Measurements from ENCODE around the gene ADD1. TPM values are rescaled to one million over a fixed set of nuclear protein-coding genes. Genes with fewer than 3 reads are reported as not detected.

ADD1 gene
- polyA plus RNA-seq, 3 donors = 76.1 to 122 (median 103) TPM

DNA sequence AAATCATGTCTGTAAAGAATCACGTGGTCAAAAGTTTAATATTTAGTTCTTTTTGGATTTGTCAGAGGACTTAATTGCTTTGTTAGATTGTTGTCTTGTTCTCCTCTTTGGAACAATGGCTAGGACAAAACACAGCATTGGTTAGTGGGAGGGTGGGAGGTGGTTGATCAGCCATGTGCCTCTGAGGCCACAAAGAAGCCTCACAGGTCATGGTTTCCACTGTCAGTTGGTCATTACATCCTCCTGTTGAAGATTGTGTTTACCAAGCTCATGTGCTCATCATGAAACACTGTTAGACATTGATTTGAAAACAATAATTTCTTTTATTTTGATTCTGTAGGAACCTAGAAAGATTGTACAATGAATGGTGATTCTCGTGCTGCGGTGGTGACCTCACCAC lies 31.9 kb downstream of the ADD1 start:
- Mint-ChIP-seq H3K27me3 (ENCODE audit: low read depth in 3 of 3) (peaks cover 0 to 1% (median 0%) of the 10 kb centered on the region in 3 donors), H3K4me1 (peaks cover 19% of the 10 kb centered on the region), H3K4me3 (no peak overlapping the region), H3K36me3 (peaks cover 36 to 58% of the 10 kb centered on the region in 2 donors), H3K9me3 (no peaks in the 10 kb centered on the region), H3K27ac (peak overlapping the region in 2 of 7 donors; percentile 47 to 55)
- WGBS (ENCODE audit: insufficient coverage) = 100% methylated on average over 1 of the region's 3 CpGs
- Histone ChIP-seq H3K4me3 (replicated peaks in 1 of 3; ENCODE audit: low read depth in 2 of 3, low read length in 3 of 3) (no peak overlapping the region), H3K4me2 (replicated peaks; ENCODE audit: extremely low read depth, low read length, poor library complexity, severe bottlenecking) (no peak overlapping the region), H3K27me3 (ENCODE audit: control insufficient read depth in 2 of 2, insufficient read depth in 2 of 2, low read length in 2 of 2) (no peaks in the 10 kb centered on the region), H3K36me3 (replicated peaks in 1 of 2; ENCODE audit: control insufficient read depth in 1 of 2, insufficient read depth in 2 of 2, low read length in 2 of 2) (peaks cover 24 to 55% of the 10 kb centered on the region in 2 donors), H3K9ac (ENCODE audit: insufficient read depth, low read length, poor library complexity, severe bottlenecking) (no peak overlapping the region), H3K9me3 (replicated peaks in 1 of 2; ENCODE audit: control insufficient read depth in 1 of 2, insufficient read depth in 1 of 2, low read length in 2 of 2) (no peaks in the 10 kb centered on the region), H2AFZ (ENCODE audit: insufficient read depth, low read depth, low read length, poor library complexity, severe bottlenecking) (no peak overlapping the region), H3K27ac (ENCODE audit: low read depth in 1 of 2, low read length in 2 of 2) (peak overlapping the region in 1 of 2 donors; percentile 44), H4K20me1 (ENCODE audit: insufficient read depth, low read length) (peaks cover 88% of the 10 kb centered on the region), H3K4me1 (ENCODE audit: control insufficient read depth in 1 of 2, insufficient read depth in 2 of 2, low read length in 2 of 2) (peaks cover 11 to 17% of the 10 kb centered on the region in 2 donors), H3K79me2 (ENCODE audit: insufficient read depth, low read length) (peaks cover 73% of the 10 kb centered on the region)
- intact Hi-C loops (cut with micrococcal nuclease) = no loop called here
- DNase-seq = no peak
- TF ChIP-seq, protein P1, sequence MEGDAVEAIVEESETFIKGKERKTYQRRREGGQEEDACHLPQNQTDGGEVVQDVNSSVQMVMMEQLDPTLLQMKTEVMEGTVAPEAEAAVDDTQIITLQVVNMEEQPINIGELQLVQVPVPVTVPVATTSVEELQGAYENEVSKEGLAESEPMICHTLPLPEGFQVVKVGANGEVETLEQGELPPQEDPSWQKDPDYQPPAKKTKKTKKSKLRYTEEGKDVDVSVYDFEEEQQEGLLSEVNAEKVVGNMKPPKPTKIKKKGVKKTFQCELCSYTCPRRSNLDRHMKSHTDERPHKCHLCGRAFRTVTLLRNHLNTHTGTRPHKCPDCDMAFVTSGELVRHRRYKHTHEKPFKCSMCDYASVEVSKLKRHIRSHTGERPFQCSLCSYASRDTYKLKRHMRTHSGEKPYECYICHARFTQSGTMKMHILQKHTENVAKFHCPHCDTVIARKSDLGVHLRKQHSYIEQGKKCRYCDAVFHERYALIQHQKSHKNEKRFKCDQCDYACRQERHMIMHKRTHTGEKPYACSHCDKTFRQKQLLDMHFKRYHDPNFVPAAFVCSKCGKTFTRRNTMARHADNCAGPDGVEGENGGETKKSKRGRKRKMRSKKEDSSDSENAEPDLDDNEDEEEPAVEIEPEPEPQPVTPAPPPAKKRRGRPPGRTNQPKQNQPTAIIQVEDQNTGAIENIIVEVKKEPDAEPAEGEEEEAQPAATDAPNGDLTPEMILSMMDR (IDR thresholded peaks at IDR 0.05) = no peak

DNA sequence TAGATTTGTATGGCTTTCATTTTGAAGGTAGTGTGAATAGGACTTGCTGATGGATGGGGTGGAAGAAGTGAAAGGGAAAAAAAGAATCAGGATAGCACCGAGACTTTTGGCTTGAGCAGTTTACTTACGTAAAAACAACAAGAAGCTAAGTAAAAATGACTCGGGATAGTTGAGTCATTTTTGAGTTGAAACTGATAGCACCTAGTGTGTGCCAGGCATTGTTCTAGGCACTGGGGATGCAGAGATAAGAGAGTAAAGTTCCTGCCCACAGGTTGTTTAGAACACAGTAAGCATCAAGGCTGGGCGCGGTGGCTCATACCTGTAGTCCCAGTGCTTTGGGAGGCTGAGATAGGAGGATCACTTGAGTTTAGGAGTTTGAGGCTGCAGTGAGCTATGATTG lies 34.7 kb downstream of the ADD1 start:
- Histone ChIP-seq H2AFZ (ENCODE audit: insufficient read depth, low read depth, low read length, poor library complexity, severe bottlenecking) (no peak overlapping the region), H3K4me3 (replicated peaks in 1 of 3; ENCODE audit: low read depth in 2 of 3, low read length in 3 of 3) (no peak overlapping the region), H3K9ac (ENCODE audit: insufficient read depth, low read length, poor library complexity, severe bottlenecking) (no peak overlapping the region), H3K36me3 (replicated peaks in 1 of 2; ENCODE audit: control insufficient read depth in 1 of 2, insufficient read depth in 2 of 2, low read length in 2 of 2) (peaks cover 47 to 78% of the 10 kb centered on the region in 2 donors), H3K79me2 (ENCODE audit: insufficient read depth, low read length) (peaks cover 50% of the 10 kb centered on the region), H3K4me1 (ENCODE audit: control insufficient read depth in 1 of 2, insufficient read depth in 2 of 2, low read length in 2 of 2) (no peaks in the 10 kb centered on the region), H3K4me2 (replicated peaks; ENCODE audit: extremely low read depth, low read length, poor library complexity, severe bottlenecking) (no peak overlapping the region), H3K27ac (ENCODE audit: low read depth in 1 of 2, low read length in 2 of 2) (peak overlapping the region in 1 of 2 donors; percentile 21), H4K20me1 (ENCODE audit: insufficient read depth, low read length) (peaks cover 80% of the 10 kb centered on the region), H3K9me3 (replicated peaks in 1 of 2; ENCODE audit: control insufficient read depth in 1 of 2, insufficient read depth in 1 of 2, low read length in 2 of 2) (no peaks in the 10 kb centered on the region), H3K27me3 (ENCODE audit: control insufficient read depth in 2 of 2, insufficient read depth in 2 of 2, low read length in 2 of 2) (no peaks in the 10 kb centered on the region)
- H3K9me3 Mint-ChIP-seq = peaks cover 0 to 2% (median 0%) of the 10 kb centered on the region in 7 donors
- intact Hi-C loops (cut with micrococcal nuclease) = no loop called here
- no peaks in the 10 kb centered on the region for H3K4me1 Mint-ChIP-seq
- peak overlapping the region in 5 of 7 donors; percentile 34 to 63 (median 37) for H3K27ac Mint-ChIP-seq
- H3K27me3 Mint-ChIP-seq (ENCODE audit: low read depth in 3 of 3) = peaks cover 0 to 1% (median 0%) of the 10 kb centered on the region in 3 donors
- TF ChIP-seq, protein P1 (IDR thresholded peaks at IDR 0.05) = no peak
- WGBS (ENCODE audit: insufficient coverage) = 98% methylated on average over 5 of the region's 5 CpGs
- H3K36me3 Mint-ChIP-seq = peaks cover 53 to 73% of the 10 kb centered on the region in 2 donors
- H3K4me3 Mint-ChIP-seq = no peak overlapping the region
- no peak for DNase-seq
